ENCODE measurements around the gene FAM32A. TPM values are rescaled to one million over a fixed set of nuclear protein-coding genes. Genes with fewer than 3 reads are reported as not detected.

FAM32A gene
- total RNA-seq, 1 donor from 2014 or later = 90.1 TPM

GRCh38 chr19:16226184-16226591 is 41.0 kb downstream of the FAM32A start:
- DNase-seq (ENCODE audit: low spot score) = no peak
- no peak overlapping the region for H3K27ac Mint-ChIP-seq (ENCODE audit: unreplicated experiment)
- no peak for TF ChIP-seq CTCF (IDR thresholded peaks at IDR 0.05; ENCODE audit: unreplicated experiment)

DNA sequence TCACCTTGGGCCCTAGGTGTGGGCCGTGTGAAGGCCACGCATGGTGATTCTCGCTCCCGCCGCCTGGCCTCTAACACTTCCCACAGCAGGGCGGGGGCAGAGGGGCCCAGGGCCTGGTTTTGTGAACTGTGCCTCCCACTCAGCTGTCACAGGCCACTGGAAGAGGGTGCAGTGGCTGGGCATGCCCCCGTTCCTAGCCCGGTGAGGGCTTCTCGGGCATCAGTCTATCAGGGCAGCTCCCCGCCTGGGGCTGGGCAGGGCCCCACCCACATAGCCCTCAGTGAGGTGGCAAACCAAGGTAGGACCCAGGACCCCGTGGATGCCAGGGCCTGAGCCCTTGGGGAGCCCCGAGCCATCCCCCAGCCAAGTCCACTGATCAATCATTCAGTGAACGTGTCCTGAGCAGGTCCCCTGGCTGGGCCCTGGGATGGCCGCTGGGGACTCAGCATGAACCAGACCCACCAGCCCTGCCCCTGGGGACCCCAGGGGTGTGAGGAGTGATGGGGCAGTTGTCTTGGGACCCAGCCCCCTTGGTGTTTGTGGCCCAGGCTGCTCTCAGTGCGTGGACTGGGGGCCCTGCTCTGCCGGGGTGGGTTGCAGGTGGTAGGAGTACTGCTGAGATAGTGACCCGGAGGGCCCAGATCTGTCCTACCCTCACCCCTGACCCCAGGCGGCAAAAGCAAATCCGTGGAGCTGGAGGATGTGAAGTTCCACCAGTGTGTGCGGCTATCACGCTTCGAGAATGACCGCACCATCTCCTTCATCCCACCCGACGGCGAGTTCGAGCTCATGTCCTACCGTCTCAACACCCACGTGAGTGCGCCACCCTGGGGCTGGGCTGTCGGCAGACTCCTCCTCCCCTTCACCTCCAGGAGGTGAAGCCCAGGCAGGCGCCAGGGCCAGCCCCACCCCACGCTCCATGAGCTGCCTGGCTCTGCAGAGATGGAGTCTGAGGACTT is 41.9 kb downstream of the FAM32A start:
- H3K27ac Mint-ChIP-seq (ENCODE audit: unreplicated experiment) = no peak overlapping the region
- H3K4me3 Mint-ChIP-seq (ENCODE audit: unreplicated experiment) = no peak overlapping the region
- no peaks in the 10 kb centered on the region for H3K4me1 Mint-ChIP-seq (ENCODE audit: unreplicated experiment)
- TF ChIP-seq CTCF (IDR thresholded peaks at IDR 0.05; ENCODE audit: unreplicated experiment) = no peak
- H3K9me3 Mint-ChIP-seq (ENCODE audit: unreplicated experiment) = no peaks in the 10 kb centered on the region
- DNase-seq (ENCODE audit: low spot score) = no peak
- peaks cover 36% of the 10 kb centered on the region for H3K36me3 Mint-ChIP-seq (ENCODE audit: low read depth, unreplicated experiment)
- peaks cover 4% of the 10 kb centered on the region for H3K27me3 Mint-ChIP-seq (ENCODE audit: unreplicated experiment)

More at GRCh38 chr19:16226184-16226591, 41.0 kb downstream of the FAM32A start:
- Mint-ChIP-seq H3K36me3 (ENCODE audit: low read depth, unreplicated experiment) (peaks cover 40% of the 10 kb centered on the region), H3K9me3 (ENCODE audit: unreplicated experiment) (peaks cover under 1% of the 10 kb centered on the region), H3K4me3 (ENCODE audit: unreplicated experiment) (no peak overlapping the region), H3K27me3 (ENCODE audit: unreplicated experiment) (peaks cover 2% of the 10 kb centered on the region), H3K4me1 (ENCODE audit: unreplicated experiment) (no peaks in the 10 kb centered on the region)

- Mint-ChIP-seq H3K9me3 (ENCODE audit: unreplicated experiment) (no peaks in the 10 kb centered on the region), H3K4me1 (ENCODE audit: unreplicated experiment) (no peaks in the 10 kb centered on the region), H3K27me3 (ENCODE audit: unreplicated experiment) (peaks cover 8% of the 10 kb centered on the region), H3K36me3 (ENCODE audit: low read depth, unreplicated experiment) (peaks cover 34% of the 10 kb centered on the region), H3K4me3 (ENCODE audit: unreplicated experiment) (no peak overlapping the region), H3K27ac (ENCODE audit: unreplicated experiment) (no peak overlapping the region)
- no peak for TF ChIP-seq CTCF (IDR thresholded peaks at IDR 0.05; ENCODE audit: unreplicated experiment)
- no peak for DNase-seq (ENCODE audit: low spot score)
Observed at GRCh38 chr19:16227837-16228636, 42.8 kb downstream of the FAM32A start.

DNA sequence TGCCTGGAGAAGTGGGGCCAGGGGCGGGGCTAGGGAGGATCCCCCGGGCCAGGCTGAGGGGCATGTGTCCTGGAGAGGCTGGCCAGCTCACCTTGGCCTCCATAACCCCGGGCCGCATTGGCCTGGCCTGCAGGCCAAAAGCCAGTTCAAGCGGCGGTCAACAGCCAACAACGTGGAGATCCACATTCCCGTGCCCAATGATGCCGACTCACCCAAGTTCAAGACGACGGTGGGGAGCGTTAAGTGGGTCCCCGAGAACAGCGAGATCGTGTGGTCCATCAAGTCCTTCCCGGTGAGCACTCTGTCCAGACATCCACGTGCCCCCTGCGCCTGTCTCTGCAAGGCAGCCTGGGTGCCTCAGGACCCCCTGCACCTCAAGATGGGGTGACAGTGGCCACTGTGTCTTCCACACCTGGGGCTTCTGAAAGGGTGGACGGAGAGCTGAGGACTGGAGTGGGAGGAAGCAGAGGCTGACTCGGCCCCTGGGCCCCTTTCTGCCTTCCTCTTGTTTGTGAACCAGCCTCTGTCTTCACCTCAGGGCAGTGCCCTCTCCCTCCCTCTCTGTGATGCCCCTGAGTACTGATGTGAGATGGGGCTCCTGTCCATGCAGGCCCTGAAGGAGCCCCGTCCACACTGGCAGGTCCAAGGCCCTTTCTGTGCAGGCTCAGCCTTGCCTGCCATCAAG is 43.6 kb downstream of the FAM32A start:
- H3K9me3 Mint-ChIP-seq (ENCODE audit: unreplicated experiment) = no peaks in the 10 kb centered on the region
- H3K27ac Mint-ChIP-seq (ENCODE audit: unreplicated experiment) = no peak overlapping the region
- no peak overlapping the region for H3K4me3 Mint-ChIP-seq (ENCODE audit: unreplicated experiment)
- TF ChIP-seq CTCF (IDR thresholded peaks at IDR 0.05; ENCODE audit: unreplicated experiment) = no peak
- peaks cover 29% of the 10 kb centered on the region for H3K36me3 Mint-ChIP-seq (ENCODE audit: low read depth, unreplicated experiment)
- no peak for DNase-seq (ENCODE audit: low spot score)
- no peaks in the 10 kb centered on the region for H3K4me1 Mint-ChIP-seq (ENCODE audit: unreplicated experiment)
- peaks cover 8% of the 10 kb centered on the region for H3K27me3 Mint-ChIP-seq (ENCODE audit: unreplicated experiment)
